GM21447 (cell line): ENCODE measurements around the gene E2F7.
A peak's percentile ranks its signal among the peaks of the same experiment; 100 is the strongest.

Experiments
- ATAC-seq: cut with Tn5 transposase; IDR thresholded peaks from one replicate; pipeline ENCODE4 v1.9.1; 2021; ENCODE audit not compliant: unreplicated experiment

E2F7 gene

GRCh38 chr12:77070382-77070781 lies 5.0 kb upstream of the E2F7 start:
- ATAC-seq: peak; percentile 71

GRCh38 chr12:77064896-77065360 lies 441 bp downstream of the E2F7 start:
- peak; percentile 4 for ATAC-seq

DNA sequence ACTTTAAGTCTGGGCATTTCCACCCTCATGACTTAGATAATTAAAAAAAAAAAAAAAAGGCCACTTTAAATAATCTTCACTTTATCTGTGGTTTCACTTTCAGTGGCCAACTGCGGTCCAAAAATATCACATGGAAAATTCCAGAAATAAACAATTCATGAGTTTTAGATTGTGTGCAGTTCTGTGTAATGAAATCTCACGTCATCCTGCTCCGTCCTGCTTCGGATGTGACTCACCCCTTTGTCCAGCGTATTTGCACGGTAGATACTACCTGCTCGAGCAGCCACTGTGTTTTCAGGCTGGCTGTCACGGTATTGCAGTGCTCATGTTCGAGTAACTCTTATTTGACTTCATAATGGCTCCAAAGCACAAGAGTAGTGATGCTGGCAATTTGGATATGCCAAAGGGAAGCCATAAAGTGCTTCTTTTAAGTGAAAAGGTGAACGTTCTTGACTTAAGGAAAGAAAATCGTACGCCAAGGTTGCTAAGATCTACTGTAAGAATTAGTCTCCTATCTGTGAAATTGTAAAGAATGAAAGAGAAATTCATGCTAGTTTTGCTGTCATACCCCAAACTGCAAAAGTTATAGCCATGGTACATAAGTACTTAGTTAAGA lies 2.4 kb downstream of the E2F7 start:
- ATAC-seq: peak; percentile 35

GRCh38 chr12:77062396-77062795 lies 3.0 kb downstream of the E2F7 start:
- ATAC-seq: no peak

DNA sequence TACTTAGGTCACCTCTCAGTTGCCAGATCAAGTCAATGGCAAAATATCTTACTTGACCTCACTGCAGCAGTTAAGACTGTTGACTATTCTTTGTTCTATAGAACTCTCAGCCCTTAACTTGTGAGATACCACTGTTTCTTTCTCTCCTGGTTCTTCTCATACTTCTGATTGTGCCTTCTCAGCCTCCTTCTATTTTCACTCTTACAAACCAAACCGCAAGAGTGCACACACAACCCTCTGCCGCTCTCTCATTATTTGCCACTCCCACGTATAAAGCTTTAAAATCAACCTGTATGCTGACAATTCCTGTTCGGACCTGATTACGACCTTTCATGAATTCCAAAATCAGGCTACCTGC lies 4.5 kb downstream of the E2F7 start:
- peak; percentile 34 for ATAC-seq

DNA sequence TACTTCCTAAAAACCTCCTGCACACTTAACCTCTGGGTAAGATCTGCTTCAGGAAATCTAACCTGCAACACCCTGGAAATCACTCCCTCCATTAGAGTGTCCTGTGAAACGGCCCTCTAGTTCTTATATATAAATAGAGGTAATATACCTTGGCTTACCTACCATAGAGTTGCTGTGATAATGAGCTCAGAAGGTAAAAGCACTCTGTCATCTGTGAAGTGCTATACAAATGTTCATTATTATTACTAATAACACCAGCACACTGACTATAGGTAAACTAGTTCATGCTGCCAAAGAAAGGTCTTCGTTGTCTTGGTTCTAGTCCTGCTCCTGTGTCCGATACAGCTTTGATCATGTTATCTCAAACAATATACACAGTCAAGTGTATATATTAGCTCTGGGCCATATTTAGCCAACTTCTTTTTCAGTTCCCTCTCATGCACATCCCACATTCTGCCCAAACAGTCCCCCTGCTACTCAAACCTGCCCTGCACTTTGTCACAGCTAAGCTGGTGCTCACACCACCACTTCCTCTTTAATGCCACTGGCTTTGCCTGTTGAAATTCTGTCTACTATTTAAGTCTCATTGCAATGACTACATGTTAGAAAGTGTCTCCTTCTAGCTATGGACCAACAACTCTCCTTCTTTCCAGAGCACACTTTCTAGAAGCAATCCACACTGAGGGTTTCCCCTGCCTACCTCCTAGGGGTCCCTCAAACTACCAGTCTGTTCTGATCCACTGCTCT lies 5.1 kb downstream of the E2F7 start:
- ATAC-seq: peak; percentile 70

GRCh38 chr12:77058740-77059139 lies 6.6 kb downstream of the E2F7 start:
- ATAC-seq: no peak

GRCh38 chr12:77054851-77055250 lies 10.5 kb downstream of the E2F7 start:
- ATAC-seq: no peak

DNA sequence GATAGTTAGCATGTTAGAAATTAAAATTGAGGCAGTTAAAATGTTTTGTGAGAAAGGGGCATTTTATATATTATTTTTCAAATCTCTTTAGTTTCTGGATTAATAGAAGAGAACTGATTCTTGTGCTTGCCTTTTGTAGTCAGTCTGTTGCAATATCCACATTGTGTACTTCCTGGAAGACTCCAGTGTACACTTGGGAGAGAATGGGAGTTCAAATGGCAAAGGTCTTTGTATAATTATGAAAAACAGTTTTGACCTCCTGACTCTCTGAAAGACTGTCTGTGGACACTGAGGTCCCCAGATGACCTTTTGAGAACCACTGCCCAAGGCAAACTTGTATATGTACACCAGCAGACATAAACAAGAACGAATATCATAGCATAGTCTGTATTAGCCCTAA lies 12.1 kb downstream of the E2F7 start:
- no peak for ATAC-seq

DNA sequence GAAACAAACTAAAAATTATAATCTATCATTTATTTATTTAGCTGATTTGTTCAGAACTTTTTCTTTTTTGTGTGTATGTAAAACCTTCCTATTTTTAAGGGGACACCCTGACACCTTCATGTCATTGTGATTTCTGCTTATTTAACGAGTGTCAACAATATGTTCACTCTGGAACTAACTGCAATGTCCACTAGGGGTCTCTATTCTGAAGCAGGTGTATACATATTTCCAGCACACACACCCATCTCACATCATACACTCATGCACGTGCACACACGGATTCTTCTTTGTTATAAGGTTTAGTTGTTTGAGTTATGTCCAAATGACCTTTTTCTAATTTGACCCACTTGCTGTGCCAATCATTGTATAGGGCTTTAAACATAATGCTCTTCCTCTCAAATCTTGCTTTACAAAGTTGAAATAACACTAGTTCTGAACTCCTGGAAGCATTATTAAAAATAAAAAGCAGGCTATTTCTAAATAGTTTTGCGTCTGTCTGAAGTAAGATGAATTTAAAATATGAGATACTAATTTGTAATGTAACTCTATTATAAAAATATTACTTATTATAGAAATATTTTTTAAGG lies 15.5 kb downstream of the E2F7 start:
- ATAC-seq: peak; percentile 99

- no peak for ATAC-seq
Observed at GRCh38 chr12:77047341-77048109, 17.8 kb downstream of the E2F7 start.

- ATAC-seq: no peak
Observed at GRCh38 chr12:77046468-77046867, 18.9 kb downstream of the E2F7 start.

DNA sequence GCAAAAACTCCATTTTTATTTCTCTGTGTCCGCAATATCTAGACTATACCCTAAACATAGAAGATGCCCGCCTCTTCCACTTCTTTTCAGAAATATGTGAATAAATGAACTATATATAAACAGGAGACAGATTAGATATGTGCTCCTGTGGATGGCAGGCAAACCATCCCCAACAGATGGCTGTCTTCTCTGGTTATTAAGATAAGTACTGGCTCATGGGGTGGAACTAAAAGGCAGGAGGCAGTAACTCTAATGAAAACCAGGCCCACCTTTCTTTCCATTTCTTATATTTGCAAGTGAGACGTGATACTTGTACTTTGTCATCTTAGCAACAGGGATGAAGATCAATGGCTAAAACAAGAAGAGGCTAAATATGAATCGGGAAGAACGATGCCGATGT lies 20.2 kb downstream of the E2F7 start:
- ATAC-seq: no peak

DNA sequence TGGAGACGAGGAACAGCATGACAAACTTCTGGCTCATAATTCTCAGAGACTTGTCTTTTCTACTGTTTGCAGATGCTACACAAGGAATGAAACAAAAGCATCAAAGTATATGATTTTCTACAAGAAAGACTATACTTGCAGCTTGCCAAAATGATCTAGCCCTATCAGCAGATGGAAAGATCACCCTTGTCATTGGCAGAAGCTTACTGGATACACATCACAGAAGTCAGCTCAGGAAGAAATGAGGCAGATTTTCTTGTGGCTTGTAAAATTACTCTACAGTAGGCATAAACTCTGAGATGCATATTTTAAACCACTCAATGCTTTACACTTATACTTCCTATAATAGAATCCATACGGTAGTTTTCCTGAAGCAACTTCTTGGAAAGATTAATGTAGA lies 20.6 kb downstream of the E2F7 start:
- ATAC-seq: no peak

DNA sequence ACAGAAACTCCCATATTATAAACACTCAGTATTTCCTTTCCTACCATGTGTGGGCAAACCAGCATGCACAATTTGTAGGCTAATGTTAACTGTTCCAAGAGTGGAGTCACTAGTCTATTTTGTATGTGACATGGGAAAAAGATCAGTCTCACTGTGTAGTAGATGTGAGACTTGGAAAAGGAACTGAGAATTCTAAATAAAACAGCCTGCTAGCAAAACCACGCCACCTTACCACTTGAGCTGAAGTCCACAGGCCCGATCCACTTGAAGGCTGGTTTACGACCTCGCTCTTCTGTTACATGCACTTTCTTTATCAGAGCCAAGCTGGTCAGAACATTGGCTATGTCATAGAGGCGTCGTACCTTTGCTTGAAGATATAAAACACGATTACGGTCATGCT lies 22.5 kb downstream of the E2F7 start:
- ATAC-seq: peak; percentile 61

- no peak for ATAC-seq
Observed at GRCh38 chr12:77040231-77040630, 25.1 kb downstream of the E2F7 start.

- no peak for ATAC-seq
Observed at GRCh38 chr12:77035226-77035625, 30.1 kb downstream of the E2F7 start.

DNA sequence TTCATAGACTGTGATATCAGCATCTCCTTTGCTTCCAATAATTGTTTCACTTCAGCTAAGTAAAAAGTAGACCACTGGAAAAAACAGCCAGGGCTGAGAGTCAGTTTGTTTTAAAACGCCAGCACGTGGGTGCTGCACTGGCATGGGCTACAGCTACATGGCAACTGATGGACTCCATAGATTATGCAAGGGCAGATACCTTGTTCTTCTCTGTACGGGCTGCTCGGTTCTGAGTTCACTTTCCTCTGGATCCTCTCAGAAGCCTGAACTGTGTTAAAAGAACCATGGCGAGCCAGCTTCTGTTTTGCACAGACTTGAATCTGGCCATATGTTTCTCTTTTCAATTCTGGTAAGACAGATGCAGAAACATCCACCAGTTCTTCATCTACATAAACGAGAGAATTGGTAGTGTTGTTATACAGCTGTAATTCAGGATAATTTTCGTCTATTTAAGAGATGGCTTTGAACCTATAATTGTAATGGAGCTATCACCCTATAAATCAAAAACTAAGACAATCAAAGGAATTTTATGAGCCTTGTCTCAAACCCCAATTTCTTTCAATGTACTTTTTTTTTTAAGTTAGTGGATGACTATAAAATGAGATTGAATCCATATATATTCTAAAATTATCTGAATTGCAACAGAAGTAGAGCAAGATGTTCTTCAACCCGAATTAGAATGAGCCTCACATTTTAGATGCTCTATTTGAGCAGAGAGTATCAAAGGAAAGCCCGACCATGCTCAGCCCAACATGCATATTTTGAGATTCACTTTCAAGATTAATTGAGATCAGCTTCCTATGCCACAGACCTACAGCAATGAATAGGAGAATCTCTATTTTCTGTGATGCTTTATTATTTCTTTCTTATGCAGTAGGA lies 31.5 kb downstream of the E2F7 start:
- ATAC-seq: no peak

GRCh38 chr12:77032406-77032805 lies 33.0 kb downstream of the E2F7 start:
- ATAC-seq: no peak

DNA sequence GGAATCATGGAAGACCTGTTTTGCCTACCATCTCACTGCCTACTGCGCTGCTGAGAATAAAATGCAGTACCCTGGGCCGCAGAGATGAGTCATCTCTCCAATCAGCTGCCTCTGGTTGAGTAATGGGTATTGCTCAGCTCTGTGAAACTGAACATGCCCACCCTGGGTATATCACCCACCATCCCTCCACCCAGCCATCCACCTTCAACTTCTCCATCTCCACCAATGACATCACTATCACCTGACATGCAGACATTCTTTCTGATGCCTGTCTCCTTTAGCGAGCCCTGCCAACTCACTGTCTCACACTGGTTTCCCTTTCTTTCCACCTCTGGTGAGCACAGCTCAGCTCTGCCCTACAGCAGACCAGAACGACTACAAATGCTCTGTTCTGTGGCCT lies 33.6 kb downstream of the E2F7 start:
- no peak for ATAC-seq
